ENCODE data around the gene BAIAP2L1.

DNA sequence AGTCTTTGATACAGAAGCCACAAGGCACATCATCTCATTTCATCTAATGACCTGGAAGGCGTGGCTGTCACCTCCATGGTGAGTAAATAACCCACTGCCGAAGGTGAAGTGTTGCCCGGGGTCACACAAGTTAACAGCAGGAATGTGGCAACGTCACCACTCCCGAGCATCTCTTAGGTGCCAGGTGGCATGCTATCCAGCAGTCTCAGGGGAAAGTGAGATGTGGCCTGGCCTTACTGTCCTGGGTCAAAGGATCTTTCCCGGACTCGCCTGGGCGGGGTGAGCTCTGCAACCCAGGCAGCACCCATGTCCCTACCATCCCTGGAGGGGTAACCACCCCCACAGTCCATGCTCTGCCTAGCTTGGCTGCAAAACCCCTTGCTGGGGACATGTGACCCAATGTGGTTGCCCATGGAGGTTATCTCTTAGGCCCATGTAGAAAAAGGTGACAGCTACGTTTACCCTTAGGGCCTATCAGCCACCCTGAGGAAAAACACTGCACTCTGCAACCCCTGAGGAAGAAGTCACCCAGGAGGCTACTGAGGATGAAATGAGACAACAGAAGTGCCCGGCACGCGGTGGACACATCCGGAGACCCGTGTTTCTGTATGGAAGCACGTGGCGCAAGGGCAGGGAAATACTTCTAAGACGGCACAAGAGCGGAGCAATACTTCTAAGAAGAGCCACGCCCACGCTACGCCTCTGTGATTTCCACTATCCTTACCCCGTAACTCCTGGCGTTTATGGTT is 52.0 kb downstream of the BAIAP2L1 start:
- TF ChIP-seq SPI1 (IDR thresholded peaks at IDR 0.05; ENCODE audit: low read depth, low read length) (no peak), POLR2A (IDR thresholded peaks at IDR 0.05; ENCODE audit: low read depth, low read length) (no peak), TAF1 (IDR thresholded peaks at IDR 0.05; ENCODE audit: low read depth, low read length) (no peak), POLR2AphosphoS5 (IDR thresholded peaks at IDR 0.05; ENCODE audit: low read depth, low read length) (no peak), POU2F2 (IDR thresholded peaks at IDR 0.05; ENCODE audit: low read depth, low read length) (no peak)

Measured in GM12891 (cell line).